Skin of body (tissue), 2 donors: ENCODE measurements around the gene CHAMP1. TPM values are rescaled to one million over a fixed set of nuclear protein-coding genes. Genes with fewer than 3 reads are reported as not detected.
A peak's percentile ranks its signal among the peaks of the same experiment; 100 is the strongest.

ENCODE experiments used
- DNase-seq: peaks from one replicate; lab custom pipeline; 2025; lab: John Stamatoyannopoulos, UW
- total RNA-seq: library from RNA; depleted of rRNA; stranded (reverse); fragments of >200 nt; gene quantifications from one replicate; pipeline ENCODE4 v1.2.3, GENCODE V29; 2014

CHAMP1 gene, protein sequence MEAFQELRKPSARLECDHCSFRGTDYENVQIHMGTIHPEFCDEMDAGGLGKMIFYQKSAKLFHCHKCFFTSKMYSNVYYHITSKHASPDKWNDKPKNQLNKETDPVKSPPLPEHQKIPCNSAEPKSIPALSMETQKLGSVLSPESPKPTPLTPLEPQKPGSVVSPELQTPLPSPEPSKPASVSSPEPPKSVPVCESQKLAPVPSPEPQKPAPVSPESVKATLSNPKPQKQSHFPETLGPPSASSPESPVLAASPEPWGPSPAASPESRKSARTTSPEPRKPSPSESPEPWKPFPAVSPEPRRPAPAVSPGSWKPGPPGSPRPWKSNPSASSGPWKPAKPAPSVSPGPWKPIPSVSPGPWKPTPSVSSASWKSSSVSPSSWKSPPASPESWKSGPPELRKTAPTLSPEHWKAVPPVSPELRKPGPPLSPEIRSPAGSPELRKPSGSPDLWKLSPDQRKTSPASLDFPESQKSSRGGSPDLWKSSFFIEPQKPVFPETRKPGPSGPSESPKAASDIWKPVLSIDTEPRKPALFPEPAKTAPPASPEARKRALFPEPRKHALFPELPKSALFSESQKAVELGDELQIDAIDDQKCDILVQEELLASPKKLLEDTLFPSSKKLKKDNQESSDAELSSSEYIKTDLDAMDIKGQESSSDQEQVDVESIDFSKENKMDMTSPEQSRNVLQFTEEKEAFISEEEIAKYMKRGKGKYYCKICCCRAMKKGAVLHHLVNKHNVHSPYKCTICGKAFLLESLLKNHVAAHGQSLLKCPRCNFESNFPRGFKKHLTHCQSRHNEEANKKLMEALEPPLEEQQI
- 7.7 TPM for total RNA-seq

DNA sequence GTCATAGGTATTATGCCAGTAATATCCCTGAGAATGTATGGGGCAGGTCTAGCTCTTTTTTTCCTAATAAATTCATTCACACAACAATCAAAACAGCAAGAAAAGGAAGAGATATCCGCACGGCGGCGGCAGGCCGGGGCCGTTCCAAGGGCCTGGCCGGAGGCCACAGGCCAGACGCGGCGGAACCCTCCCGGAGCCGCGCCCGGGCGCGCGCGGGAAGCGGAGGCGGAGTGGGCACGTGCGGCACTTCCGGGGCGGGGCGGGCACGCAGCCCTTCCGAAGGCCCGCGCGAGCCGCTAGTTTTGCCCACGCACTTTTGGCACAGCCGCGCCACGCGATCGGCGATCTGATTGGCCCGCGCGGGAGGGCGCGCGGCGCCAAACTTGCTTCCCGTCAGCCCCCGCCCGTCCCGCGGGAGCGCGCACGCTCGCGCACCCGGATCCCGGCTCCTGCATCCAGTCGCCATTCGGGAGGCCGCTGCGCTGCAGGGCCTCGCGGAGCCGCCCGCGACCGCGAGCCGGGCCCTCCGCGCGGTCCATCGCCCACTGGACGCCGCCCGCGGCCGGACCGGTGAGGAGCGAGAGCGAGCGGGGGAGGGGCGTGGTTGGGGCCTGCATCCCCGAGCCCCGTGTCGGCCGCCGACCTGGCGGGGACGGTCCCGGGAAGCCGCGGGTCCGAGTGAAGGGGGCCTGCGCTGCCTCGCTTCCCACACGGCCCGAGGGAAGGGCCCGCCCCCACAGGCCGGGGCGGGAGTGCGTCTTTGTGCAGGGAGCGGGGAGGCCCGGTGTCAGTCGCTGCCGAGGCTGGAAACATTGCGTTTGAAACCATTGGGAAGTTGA is at the start of gene CHAMP1:
Gene CHAMP1 (plus strand): TSS at position 430 of the 839 bp plus-strand sequence. CDS start 9,340 bp downstream, outside the sequence.
- DNase-seq = peak; percentile 95

DNA sequence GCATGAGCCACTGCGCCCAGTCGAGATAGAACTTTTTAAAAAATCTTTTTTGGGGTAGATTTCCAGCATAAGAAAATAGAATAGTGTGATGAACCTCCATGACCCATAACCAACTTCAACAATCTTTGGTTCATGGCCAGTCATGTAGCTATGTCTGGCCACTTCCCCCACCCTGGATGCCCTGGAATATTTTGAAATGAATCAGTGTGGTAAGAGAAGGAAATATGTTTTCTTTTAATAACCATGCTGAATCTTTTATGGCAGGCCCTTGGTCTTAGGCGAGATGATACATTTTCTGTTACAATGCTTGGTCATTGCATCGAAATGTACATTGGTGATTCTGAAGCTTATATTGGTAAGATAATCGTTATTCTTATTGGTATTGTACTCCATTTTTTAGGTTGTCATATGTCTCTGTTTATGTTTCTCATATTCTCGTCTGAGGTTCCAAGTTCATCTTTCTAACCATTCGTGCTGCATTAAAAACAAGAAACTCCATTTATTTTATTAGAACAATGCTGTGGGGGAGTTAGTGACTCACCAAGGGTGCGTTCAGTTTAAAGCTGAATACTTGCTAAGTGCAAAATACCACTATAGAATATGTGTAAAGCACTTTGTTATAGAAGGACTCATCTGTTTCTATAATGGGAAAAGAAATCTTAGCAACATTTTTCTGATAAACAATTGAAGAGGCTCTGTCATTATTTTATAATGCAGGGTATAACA is 49.3 kb upstream of the CHAMP1 start:
- DNase-seq = no peak

DNA sequence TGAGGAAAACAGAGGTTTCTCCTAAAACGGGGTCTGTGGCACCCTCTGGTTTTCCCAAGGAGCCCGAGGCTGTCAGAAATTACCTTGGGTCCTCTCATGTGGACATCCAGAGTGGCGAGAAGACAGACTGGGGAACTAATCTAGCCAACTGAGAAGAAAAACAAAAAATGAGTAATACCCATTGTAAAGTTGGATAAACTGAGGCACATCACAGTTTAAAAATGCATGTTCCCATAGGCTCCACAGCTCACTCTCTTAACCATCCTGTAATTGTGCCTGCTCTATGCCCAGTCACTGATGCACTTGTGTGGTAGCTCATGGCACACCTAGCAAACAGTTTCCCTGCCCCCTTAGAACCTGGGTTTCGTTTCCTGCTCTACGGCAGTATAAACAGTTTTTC is 48.1 kb upstream of the CHAMP1 start:
- DNase-seq = no peak

DNA sequence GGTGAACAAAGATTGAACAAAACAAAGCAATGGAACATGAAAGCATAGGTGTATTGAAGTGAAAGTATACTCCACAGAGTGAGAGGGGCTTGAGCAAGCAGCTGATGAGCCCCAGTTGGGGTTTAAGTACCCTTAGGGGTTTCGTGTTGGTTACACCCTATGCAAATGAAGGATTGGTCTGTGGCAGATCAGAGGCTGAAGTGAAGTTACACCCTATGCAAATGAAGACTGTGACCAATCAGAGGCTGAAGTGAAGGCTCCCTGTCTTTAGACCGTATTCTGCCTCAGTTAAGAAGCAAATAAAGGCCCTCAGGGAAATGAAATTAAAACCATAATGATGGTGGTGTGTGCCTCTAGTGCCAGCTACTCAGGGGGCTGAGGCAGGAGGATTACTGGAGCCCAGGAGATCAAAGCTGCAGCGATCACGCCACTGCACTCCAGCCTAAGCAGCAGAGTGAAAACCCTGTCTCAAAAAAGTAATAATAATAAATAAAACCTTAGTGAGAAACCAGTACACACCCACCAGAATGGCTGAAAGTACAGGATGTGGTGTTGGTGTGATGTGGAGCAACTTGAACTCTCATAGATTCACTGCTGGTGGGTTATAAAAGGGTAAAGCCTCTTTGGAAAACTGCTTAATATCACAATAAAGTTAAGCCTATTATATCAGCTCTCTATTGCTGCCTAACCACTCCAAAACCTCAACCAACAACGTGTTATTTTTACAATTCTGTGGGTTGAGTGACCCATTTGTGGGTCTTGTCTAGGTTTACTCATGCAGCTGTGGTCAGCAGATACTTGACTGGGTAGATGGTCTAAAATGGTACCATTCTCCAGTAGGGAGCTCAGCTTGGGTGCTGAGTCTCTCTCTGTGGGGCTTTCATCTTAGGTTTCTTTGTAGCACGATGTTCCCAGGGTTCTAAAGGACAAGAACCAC is 45.7 kb upstream of the CHAMP1 start:
- DNase-seq = no peak

DNA sequence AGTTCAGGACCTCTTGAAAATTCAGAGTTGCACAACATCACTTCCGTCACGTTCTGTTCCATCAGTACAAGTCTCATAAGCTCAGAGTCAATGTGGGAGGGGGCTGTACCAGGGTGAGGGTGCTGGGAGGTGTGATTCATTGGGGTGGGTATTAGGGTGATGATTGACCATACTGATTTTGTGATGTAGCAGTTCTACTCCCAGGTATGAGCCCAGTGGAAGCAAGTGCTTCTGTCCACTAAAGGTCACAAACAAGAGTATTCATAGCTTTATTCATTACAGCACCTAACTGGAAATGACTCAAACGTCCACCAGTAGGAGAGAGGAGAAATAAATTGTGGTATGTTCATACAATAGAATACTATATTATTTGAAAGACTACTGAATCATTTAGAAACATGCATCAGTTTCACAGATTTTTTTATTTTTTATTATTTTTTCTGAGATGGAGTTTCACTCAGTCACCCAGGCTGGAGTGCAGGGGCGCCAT is 45.0 kb upstream of the CHAMP1 start:
- DNase-seq = no peak

DNA sequence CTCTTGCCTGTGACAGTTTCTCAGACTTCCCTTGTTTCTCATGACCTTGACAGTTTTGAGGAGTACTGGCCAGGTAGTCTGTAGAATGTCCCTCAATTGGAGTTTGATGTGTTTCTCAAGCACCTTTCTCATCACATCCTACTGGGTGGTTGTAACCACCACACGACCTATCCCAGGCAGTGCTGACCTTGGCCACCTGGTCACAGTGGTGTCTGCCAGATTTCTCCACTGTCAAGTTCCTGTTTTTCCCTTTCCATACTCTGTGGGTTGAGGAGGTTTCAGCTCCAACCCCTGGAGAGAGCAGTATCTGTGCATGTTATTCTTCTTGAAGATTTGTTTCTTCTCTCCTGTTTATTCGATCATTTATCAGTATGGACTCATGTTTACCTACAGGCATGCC is 41.3 kb upstream of the CHAMP1 start:
- no peak for DNase-seq

DNA sequence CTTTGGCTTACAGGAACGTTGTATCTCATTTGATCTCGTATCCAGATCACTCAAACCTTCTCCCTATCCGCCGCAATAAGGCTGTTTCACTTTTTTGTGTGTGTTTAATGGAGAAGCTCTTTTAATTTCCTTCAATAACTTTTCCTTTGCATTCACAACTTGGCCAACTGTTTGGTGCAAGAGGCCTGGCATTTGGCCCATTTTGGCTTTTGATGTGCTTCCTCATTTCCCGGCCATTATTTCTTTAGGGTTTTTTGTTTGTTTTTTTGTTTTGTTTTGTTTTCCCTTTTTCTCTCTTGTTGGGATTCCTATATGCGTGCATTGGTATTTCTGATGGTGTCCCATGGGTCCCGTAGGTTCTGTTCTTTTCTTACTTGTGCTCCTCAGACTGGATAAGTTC is 39.0 kb upstream of the CHAMP1 start:
- no peak for DNase-seq

DNA sequence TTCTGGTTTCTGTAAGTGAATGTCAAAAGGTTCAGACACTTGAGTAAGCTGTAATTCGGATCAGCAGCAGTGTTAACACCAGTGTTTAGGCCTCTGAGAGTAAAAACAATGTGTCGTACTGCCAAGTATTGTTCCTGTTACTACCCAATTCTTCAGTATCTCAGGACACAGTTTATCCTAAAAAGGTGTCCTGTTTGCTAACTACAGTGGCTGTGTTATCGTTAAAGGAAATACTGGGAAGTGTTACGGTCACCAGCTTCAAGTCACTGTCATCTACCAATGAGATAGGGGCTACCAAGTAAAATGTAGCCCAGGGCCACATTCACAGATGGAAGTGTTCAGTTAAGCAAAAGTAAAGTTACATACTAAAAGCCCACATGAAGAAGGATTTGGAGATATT is 35.2 kb upstream of the CHAMP1 start:
- no peak for DNase-seq

DNA sequence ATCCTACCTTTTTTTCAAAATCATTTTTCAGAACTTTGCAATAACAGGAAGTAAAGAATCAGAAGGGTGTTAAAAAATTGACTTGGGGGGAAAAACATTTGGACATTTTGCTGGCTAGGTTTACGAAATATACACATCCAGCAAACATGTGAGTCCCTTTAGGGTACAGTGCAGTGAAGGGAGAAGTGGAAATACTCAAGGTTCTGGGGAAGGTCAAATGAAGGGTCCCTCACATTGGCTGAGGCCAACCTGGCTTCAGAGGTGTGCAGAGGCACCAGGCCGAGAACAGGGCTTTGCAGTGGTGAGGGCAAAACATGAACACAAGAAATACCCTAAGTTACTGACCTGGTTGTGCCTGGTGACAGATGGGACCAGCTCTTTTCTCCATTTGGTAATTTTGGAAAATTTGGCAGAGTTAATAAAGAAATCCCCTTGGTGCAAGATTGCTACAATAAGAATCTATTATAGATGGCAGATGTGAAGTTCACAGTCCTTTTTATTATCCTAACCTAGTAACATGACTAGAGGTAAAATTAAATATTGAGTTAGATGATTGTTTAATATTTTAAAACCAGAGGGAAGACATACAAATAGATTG is 34.4 kb upstream of the CHAMP1 start:
- DNase-seq = no peak

DNA sequence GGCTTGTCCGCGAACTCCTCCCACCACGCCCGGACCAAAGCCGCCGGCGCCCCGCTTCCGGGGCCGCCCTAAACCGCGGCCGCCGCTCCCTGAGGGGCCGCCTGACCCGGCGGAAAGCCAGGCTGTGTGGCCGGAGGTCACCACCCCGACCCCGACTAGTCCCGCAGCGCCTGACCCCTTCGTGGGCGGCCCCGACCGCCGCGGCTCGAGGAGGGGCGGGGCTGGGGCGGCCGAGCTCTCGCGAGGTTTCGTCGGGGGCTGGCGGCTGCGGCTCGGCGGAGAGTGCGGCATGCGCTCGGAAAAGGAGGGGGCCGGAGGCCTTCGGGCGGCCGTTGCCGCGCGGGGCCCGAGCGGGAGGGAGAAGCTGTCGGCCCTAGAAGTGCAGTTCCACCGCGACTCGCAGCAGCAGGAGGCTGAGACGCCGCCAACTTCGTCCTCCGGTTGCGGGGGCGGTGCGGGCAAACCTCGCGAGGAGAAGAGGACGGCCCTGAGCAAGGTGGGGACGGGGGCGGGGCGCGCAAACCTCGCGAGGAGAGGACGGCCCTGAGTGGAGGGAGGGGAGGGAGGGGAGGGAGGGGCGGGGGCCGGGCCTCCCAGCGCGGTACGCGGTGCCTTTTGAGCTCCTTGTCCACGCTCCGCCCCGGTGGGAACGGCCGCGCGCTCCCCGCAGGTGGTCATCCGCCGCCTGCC is 32.8 kb upstream of the CHAMP1 start, which contains the start of gene UPF3A:
Gene UPF3A (plus strand): TSS at position 251 of the 690 bp plus-strand sequence. CDS start 39 bp downstream, at position 290.
- peak; percentile 82 for DNase-seq

DNA sequence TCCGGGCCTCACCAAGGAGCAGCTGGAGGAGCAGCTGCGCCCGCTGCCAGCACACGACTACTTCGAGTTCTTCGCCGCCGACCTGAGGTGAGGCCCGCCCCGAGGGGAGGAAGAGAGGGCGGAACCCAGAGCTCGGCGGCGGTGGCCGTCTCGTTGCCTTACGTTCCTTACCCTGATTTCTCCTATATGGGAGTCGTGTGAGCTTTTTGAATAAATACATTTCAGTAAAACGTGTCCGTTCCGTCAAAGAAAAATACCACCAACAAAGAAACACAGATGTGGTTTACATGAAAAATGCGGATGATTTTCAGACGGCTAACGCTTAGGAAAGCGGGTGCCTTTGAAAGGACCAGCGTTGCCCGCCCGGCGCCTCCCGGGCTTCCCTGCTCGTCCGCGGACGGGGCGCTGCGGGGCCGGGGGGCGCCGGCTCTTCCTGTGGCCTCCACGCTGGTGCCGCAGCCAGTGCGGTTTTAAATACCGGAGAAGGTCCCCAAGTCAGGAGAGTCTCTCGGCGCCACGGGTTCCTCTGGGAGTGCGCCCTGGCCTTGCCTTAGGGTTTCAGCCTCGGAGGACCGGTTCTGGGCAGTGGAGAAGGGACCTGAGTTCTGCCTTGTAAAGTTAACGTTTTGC is 32.1 kb upstream of the CHAMP1 start:
- peak; percentile 64 for DNase-seq

DNA sequence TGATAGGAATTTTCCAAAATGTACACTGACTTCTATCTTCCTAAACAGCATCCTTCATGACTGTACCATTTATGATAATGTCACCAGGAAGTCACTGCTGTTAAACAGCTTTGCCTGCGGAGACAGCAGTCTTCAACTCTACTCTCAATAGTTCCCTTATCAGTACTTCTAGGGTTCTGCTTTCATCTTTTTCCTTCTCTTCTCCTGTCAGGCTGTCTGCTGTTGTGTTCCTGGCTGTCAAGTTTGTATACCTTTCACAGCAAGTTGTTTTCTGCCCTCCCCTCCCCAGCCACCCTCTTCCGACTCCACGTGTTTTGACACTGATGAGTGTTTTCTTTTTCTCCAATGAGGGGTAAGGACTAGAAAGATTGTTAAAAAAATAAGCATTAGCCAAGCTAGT is 30.7 kb upstream of the CHAMP1 start:
- no peak for DNase-seq

DNA sequence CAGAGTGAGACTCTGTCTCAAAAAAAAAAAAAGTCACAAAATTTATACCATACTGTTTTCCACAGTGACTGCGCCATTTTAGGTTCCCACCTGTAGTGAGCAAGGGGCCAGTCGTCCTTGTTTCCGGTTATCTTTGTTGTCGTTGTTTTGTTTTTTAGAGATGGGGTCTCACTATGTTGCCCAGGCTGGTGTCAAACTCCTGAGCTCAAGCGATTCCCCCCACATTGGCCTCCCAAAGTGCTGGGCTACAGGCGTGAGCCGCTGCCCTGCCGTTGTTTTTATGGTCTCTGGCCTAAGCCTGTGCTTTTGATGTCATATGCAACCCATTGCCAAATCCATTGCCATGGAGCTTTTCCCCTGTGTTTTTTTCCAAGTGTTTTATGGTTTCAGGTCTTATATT is 29.6 kb upstream of the CHAMP1 start:
- no peak for DNase-seq

DNA sequence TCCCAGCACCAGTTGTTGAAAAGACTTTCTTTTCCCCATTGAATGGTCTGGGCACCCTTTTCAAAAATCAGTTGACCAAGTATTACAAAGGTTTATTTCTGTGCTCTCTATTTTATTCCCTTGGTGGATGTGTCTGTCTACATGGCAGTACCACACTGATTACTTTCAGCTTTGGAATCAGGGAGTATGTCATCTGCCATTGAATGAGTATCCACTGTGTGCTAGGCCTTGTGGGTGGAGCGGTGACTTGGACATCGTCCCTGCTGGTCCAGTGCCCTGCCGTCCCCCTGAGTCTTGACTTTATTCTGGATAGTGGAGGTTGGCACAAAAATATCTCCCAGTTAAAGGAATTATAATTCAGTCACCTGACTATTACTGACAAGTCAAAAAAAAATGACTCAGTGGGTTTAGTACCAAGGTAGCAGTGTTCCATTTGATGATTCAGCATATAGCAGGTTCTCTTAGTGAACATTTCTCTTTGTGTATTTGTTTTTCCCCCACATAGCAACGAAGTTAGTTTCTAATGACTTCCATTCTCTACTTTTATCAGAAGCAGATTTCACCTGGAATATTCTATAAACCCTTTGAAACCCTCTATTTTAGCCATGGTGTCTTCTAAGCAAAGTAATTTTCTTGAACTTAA is 29.0 kb upstream of the CHAMP1 start:
- DNase-seq = no peak

DNA sequence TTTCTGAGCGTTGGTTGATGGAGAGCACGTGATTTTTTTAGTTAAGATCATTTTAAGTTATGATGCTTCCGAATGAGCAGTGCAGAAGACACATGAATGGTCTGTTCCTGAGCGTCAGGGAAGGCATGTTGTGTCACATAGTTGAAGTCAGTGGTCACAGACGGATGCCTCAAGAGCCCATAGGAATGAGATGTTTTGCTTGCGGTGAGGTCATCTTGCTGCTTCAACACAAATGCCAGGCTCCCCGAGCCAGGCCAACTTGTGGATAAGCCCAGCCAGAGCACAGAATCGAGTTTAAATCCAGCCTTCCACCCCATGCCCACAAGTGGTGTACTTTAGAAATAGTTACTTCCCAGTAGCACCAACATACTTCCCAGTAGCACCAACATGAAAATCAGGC is 27.5 kb upstream of the CHAMP1 start:
- no peak for DNase-seq

DNA sequence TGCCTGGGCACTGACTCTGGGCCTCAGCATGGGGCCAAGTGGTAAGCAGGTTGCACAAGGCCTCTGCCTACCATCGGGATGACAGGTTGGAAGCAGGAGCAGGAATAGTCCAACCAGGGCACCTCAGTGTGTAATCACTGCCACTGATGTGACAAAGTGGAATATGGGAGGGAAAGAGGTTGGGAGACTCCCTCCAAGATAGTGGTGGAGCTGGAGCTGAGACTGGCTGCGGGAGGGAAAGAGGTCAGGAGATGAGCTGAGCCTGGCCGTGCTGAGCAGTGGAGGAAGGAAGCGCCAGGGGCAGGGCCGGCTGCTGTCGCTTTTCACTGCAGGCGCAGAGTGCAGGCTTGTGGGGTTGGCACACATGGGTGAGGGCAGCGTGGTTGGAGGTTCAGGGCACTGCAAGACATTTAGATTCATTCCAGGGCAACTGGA is 26.1 kb upstream of the CHAMP1 start:
- no peak for DNase-seq

DNA sequence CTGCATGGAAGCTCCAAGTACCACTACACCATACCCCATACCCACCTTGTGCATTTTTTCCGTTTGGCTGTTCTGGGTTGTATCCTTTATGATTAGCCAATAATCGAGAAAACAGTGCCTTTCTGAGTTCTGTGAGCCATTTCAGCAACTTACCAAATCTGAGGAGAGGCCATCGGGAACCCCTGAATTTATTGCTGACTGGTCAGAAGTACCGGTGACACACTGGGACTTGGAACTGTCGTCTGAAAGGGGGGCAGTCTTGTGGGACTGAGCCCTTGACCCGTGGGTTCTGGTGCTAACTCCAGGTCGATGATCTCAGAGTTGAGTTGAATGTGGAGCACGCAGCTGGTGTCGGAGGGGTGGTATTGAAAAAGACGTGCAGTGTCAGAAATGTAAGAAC is 17.9 kb upstream of the CHAMP1 start:
- DNase-seq = no peak

DNA sequence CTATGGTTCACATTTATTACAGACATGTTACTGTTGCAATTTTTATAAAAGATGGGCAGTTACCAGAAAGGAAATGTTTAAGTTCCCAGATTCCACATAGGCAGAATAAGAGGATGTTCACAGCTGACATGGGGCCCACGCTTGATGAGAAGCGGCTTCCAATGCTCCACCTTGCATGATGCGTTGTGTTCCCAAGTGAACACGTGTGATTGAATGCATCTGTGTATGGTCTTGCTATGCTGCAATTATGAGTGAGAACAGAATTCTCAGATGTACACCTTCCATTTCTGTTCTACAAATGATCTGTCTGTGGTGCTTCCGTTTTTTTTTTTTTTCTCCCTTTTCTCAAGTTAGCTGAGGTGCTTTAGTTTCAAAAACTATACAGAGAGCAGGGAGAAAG is 17.4 kb upstream of the CHAMP1 start:
- no peak for DNase-seq
